ENCODE results near the gene SFT2D3. TPM values are rescaled to one million over a fixed set of nuclear protein-coding genes. Genes with fewer than 3 reads are reported as not detected.

The SFT2D3 gene
- total RNA-seq: 8.8 TPM

GRCh38 chr2:127701193-127701650 lies at the start of gene SFT2D3:
Gene SFT2D3 (plus strand): TSS chr2:127701497. CDS start chr2:127701529, 32 bp downstream.

GRCh38 chr2:127675331-127676261 lies 25.7 kb upstream of the SFT2D3 start, which contains the start of gene LIMS2:
Gene LIMS2 (minus strand): TSS chr2:127675530. CDS start chr2:127675024, 506 bp downstream.

Other genes starting within 250 kb of the SFT2D3 start
- gene IWS1, start 175.0 kb upstream of the SFT2D3 start, total RNA-seq: 50.4 TPM
- not detected for gene MYO7B, start 165.8 kb upstream of the SFT2D3 start, total RNA-seq
- gene GPR17, start 55.3 kb upstream of the SFT2D3 start, total RNA-seq: 6.3 TPM
- gene LIMS2, start 26.0 kb upstream of the SFT2D3 start, total RNA-seq: 2.5 TPM
- 169 TPM for gene WDR33, start 109.7 kb downstream of the SFT2D3 start, total RNA-seq
- 29.1 TPM for gene POLR2D, start 156.7 kb downstream of the SFT2D3 start, total RNA-seq
- gene AMMECR1L, start 184.5 kb downstream of the SFT2D3 start, total RNA-seq: 15.3 TPM